Muscle layer of colon (tissue), 2 donors: ENCODE measurements around the gene ZNF814.
"Not testable (repeated sequence)": the region's sequence is repeated elsewhere in the genome, so short reads cannot be mapped to it uniquely, and the experiment has no call there.

Experiments used
- H3K27ac ChIP-seq: one replicate; pipeline ENCODE4 v1.7.0; 2013; ENCODE audit warnings: low read depth, mild to moderate bottlenecking, low read length, moderate library complexity
- H3K27me3 ChIP-seq, 2 donors: one replicate each; pipeline ENCODE4 v1.7.0; 2013; ENCODE audit warnings: low read length in 2 of 2, mild to moderate bottlenecking in 2 of 2; ENCODE audit not compliant: insufficient read depth in 2 of 2, control insufficient read depth in 1 of 2
- H3K36me3 ChIP-seq: one replicate; pipeline ENCODE4 v1.7.0; 2013; ENCODE audit warnings: mild to moderate bottlenecking, low read length; ENCODE audit not compliant: insufficient read depth
- H3K4me1 ChIP-seq: one replicate; pipeline ENCODE4 v1.7.0; 2013; ENCODE audit warnings: mild to moderate bottlenecking, low read length; ENCODE audit not compliant: insufficient read depth
- H3K4me3 ChIP-seq, 2 donors: one replicate each; pipeline ENCODE4 v1.7.0; 2013; ENCODE audit warnings: low read length in 2 of 2, low read depth in 1 of 2, mild to moderate bottlenecking in 1 of 2, moderate library complexity in 1 of 2
- H3K9ac ChIP-seq: one replicate; pipeline ENCODE4 v1.7.0; 2013; ENCODE audit warnings: low read length
- H3K9me3 ChIP-seq: one replicate; pipeline ENCODE4 v1.7.0; 2013; ENCODE audit warnings: mild to moderate bottlenecking, low read length
- donor health status: abdominal sarcoma.
- donor health status: Adenocarcinoma of cecum.

ZNF814 gene

DNA sequence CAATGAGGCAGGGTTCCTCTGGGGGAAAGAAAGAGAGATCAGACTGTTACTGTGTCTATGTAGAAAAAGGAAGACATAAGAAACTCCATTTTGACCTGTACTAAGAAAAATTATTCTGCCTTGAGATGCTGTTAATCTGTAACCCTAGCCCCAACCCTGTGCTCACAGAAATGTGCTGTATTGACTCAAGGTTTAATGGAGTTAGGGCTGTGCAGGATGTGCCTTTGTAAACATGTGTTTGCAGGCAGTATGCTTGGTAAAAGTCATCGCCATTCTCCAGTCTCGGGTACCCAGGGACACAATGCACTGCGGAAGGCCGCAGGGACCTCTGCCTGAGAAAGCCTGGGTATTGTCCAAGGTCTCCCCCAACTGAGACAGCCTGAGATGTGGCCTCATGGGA lies 65.2 kb downstream of the ZNF814 start:
- H3K27ac ChIP-seq, H3K36me3 ChIP-seq, H3K4me1 ChIP-seq, H3K9ac ChIP-seq, H3K27me3 ChIP-seq, H3K9me3 ChIP-seq, H3K4me3 ChIP-seq: not testable (repeated sequence)

DNA sequence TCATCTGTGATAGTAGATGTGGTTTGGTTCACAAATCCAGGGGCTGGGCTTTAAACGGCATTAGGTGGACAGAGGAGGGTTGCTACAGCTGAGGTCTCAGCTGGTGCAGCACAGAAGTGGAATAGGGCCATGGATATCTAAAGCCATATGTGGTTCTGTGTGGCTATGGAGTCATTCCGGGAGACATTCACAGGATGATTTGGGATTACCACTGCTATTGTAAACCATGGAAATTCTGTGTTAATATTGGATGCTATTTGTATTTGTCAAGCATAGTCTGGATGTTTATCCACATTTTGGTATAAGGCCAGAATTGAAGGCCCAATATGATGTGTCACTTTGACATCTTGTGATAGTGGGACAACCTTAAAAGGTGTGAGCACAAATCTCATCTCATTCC lies 65.7 kb downstream of the ZNF814 start:
- not testable (repeated sequence) for H3K27ac ChIP-seq, H3K27me3 ChIP-seq

DNA sequence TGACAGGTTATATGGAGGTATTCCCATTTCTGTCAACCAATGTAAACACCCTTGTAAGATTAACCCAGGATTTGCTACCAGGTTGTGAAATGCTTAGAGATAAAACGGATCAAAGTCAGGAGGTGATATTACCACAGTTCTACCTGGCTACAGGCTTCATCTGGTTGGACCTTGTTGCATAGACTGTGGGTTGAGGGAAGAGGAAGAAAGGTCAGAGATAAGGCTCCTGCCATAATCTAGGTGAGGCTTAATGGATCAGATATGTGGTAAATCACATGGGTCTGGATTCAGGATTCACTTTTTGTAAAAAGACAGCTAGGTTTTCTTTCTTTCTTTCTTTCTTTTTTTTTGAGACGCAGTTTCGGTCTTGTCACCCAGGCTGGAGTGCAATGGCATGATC lies 67.3 kb downstream of the ZNF814 start:
- H3K9me3 ChIP-seq, H3K27ac ChIP-seq, H3K4me1 ChIP-seq, H3K36me3 ChIP-seq, H3K27me3 ChIP-seq, H3K4me3 ChIP-seq, H3K9ac ChIP-seq: not testable (repeated sequence)

More for the DNA sequence above, 65.7 kb downstream of the ZNF814 start:
- H3K9me3 ChIP-seq, H3K9ac ChIP-seq, H3K4me1 ChIP-seq, H3K4me3 ChIP-seq, H3K36me3 ChIP-seq: not testable (repeated sequence)

DNA sequence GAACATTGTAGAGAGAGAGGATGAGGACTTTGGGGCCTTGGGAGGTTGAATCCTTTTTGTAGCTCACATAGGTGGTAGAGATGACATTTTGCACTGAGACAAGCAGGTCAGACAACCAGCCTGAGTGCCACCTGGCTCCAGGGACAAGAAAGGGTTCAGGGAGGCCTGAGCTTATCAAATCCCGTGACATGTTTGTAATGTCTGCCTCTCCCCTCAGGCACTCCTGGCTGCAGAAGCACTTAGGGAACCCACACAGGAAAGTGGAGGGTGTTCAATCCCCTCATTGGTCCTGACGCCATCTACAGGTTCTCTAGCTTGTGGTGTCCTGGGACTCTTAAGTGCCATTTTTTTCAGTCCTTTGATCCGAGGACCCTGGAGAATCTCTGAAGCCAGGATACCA lies 67.7 kb downstream of the ZNF814 start:
- not testable (repeated sequence) for H3K36me3 ChIP-seq, H3K4me3 ChIP-seq, H3K9ac ChIP-seq, H3K27ac ChIP-seq, H3K27me3 ChIP-seq, H3K4me1 ChIP-seq, H3K9me3 ChIP-seq

DNA sequence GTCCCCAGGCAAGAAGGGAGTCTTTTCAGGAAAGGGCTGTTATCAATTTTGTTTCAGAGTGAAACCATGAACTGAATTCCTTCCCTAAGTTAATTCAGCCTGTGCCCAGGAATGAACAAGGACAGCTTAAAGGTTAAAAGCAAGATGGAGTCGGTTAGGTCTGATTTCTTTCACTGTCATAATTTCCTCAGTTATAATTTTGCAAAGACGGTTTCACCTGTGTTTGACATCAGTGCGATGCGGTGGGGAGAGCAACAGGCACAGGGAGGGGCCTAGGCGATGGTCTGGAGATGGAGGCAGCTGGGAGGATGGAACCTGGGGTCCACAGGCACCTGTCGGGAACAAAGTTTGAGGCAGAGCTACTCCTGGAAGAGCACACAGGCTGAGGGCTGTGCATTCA lies 68.2 kb downstream of the ZNF814 start:
- peak overlapping the region; percentile 94 for H3K9ac ChIP-seq
- no peaks in the 10 kb centered on the region for H3K36me3 ChIP-seq
- peak overlapping the region; percentile 79 to 95 for H3K4me3 ChIP-seq
- H3K4me1 ChIP-seq, result peaks cover 10% of the 10 kb centered on the region
- no peaks in the 10 kb centered on the region for H3K27me3 ChIP-seq
- no peak overlapping the region for H3K27ac ChIP-seq
- H3K9me3 ChIP-seq, result no peaks in the 10 kb centered on the region

DNA sequence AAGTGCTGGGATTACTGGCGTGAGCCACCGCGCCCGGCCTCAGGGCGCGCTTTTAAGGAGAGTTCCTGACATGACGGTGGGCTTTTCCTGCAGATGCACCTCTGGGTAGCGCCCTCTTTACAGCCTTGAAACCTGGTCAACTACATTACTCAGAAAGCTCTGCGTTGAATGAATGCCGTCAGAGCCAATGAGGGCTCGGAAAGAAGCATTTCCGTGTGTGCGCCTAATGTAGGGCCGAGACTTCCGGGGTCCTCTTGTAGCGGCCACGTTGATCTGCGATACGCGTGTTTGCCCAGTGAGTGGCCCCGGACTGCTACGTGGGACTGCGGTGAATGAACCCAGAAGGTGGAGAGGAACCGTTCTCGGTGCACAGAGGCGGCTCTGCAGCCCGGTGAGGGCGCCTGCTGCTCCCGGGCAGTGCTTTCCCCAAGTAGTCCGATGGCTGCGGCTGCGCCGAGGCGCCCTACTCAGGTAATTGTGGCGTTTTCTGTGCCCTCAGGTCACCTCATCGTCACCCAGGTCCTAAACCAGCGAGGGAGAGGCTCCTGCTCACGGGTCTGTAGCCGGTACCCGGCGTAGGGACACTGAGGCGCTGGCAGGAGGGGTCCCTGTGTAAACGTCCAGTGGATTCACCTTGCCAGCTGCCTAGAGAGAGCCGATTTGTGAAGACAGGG lies 69.2 kb downstream of the ZNF814 start:
- peak overlapping the region; percentile 94 for H3K9ac ChIP-seq
- no peaks in the 10 kb centered on the region for H3K9me3 ChIP-seq
- H3K27ac ChIP-seq, result peak overlapping the region; percentile 68
- H3K27me3 ChIP-seq, result no peaks in the 10 kb centered on the region
- H3K4me1 ChIP-seq, result peaks cover 15% of the 10 kb centered on the region
- no peaks in the 10 kb centered on the region for H3K36me3 ChIP-seq
- H3K4me3 ChIP-seq, result peak overlapping the region; percentile 79 to 95

DNA sequence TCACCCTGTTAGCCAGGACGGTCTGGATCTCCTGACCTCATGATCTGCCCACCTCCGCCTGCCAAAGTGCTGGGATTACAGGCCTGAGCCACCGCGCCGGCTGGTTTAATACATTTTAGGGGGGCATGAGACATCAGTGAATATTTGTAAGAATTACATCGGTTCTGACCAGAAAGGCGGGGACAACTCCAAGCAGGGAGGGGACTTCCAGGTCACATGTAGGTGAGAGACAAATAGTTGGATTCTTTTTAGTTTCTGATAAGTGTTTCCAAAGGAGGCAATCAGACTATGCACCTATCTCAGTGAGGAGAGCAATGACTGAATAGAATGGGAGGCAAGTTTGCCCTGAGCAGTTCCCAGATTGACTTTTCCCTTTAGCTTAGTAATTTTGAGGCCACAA lies 70.5 kb downstream of the ZNF814 start:
- no peaks in the 10 kb centered on the region for H3K9me3 ChIP-seq
- H3K9ac ChIP-seq, result no peak overlapping the region
- peaks cover 15% of the 10 kb centered on the region for H3K4me1 ChIP-seq
- no peak overlapping the region for H3K4me3 ChIP-seq
- H3K27me3 ChIP-seq, result no peaks in the 10 kb centered on the region
- H3K36me3 ChIP-seq, result no peaks in the 10 kb centered on the region
- H3K27ac ChIP-seq, result no peak overlapping the region

DNA sequence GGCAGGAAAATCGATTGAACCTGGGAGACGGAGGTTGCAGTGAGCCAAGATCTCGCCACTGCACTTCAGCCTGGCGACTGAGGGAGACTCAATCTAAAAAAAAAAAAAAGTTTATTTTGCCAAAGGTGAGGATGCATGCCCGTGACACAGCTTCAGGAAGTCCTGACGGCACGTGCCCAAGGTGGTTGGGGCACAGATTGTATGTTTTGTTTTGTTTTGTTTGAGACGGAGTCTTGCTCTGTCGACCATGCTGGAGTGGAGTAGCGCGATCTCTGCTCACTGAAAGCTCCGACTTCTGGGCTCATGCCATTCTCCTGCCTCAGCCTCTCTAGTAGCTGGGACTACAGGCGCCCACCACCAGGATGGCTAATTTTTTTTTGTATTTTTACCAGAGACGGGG lies 70.9 kb downstream of the ZNF814 start:
- Histone ChIP-seq H3K27ac (no peak overlapping the region), H3K9ac (no peak overlapping the region), H3K36me3 (no peaks in the 10 kb centered on the region), H3K9me3 (no peaks in the 10 kb centered on the region), H3K4me1 (peaks cover 15% of the 10 kb centered on the region), H3K27me3 (no peaks in the 10 kb centered on the region), H3K4me3 (no peak overlapping the region)

DNA sequence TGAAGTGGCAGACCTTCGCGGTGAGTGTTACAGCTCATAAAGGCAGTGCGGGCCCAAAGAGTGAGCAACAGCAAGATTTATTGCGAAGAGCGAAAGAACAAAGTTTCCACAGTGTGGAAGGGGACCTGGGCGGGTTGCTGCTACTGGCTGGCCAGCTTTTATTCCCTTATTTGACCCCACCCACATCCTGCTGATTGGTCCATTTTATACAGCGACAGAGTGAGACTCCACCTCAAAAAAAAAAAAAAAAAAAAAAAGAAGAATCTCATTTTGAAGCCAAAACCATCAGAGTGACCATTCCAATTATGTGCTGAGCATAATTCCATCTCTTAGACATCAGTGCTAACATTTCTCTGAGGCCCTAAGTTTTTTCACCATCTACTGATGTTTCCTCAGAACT lies 72.2 kb downstream of the ZNF814 start:
- Histone ChIP-seq H3K36me3 (no peaks in the 10 kb centered on the region), H3K27ac (no peak overlapping the region), H3K27me3 (no peaks in the 10 kb centered on the region), H3K4me3 (no peak overlapping the region), H3K4me1 (peaks cover 15% of the 10 kb centered on the region), H3K9me3 (no peaks in the 10 kb centered on the region), H3K9ac (no peak overlapping the region)

DNA sequence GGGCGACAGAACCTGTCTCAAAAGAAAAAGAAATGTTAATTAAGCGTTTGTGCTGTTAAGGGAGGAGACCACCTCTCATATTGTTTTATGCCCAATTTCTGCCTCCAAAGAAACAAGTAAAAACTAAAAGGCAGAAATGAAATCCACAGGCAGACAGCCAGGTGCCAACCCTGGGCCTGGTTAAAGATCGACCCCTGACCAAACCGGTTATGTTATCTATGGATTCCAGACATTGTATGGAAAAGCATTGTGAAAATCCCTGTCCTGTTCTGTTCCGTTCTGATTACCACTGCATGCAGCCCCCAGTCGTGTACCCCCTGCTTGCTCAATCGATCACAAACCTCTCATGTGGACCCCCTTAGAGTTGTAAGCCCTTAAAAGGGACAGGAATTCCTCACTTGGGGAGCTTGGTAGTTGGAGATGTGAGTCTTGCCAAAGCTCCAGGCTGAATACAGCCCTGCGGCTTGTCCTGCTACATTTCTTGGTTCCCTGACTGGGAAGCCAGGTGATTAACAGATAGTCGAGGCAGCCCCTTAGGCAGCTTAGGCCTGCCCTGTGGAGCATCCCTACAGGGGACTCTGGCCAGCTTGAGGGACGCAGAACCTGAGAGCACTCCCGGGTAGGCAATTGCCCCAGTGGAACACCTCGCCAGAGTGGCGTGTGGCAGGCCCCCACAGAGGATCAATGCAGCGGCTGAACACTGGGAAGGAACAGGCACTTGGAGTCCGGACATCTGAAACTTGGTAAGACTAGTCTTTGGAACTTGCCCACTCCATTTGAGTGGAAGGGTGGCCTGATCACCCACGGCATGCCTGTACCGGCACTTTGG lies 73.4 kb downstream of the ZNF814 start:
- H3K9me3 ChIP-seq, result no peaks in the 10 kb centered on the region
- H3K27ac ChIP-seq, result no peak overlapping the region
- peaks cover 2% of the 10 kb centered on the region for H3K36me3 ChIP-seq
- peaks cover 10% of the 10 kb centered on the region for H3K4me1 ChIP-seq
- peak overlapping the region; percentile 86 to 90 for H3K4me3 ChIP-seq
- no peak overlapping the region for H3K9ac ChIP-seq
- no peaks in the 10 kb centered on the region for H3K27me3 ChIP-seq

DNA sequence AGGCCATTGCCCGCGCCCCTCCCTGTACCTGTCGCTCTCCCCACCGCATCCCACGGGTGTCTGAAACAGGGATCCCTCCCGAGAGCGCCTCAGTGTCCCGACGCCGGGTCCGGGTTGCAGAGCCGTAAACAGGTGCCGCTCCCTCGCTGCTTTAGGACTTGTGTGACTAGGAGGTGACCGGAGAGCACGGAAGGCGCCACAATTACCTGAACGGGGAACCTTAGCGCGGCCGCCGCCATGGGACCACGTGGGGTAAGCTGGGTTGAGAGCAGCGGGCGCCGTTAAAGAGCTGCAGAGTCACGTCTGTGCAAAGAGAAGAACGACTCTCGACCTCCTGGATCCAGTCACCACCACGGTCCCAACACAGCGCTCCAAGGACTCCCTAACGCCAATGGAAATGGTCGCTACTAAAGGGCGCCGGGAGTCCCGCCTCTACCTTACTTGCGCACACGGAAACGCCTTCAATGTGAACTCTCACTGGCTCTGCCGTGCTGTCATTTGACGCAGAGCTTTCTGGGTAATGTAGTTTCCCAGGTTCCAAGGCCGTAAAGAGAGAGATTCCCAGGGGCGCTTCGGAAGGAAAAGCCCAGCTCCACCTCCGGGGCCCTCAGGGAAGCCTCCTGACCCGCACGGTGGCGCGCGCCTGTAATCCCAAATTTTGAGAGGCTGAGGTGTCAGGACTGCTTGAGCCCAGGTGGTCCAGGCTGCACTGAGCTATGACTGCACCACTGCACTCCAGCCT lies 74.2 kb downstream of the ZNF814 start, which contains the start of gene ZNF552:
ZNF552 (minus strand) TSS at position 409 of the 742 bp plus-strand sequence; CDS start at position 239, 170 bp downstream.
- H3K4me1 ChIP-seq, result peaks cover 6% of the 10 kb centered on the region
- no peaks in the 10 kb centered on the region for H3K27me3 ChIP-seq
- peak within 1 kb of the TSS; percentile 86 to 90 for H3K4me3 ChIP-seq
- H3K36me3 ChIP-seq, result peaks cover 10% of the 10 kb centered on the region
- no peaks in the 10 kb centered on the region for H3K9me3 ChIP-seq
- peak within 1 kb of the TSS; percentile 87 for H3K27ac ChIP-seq
- peak within 1 kb of the TSS; percentile 54 for H3K9ac ChIP-seq
